Measurements from ENCODE around the gene CDS2. TPM values are rescaled to one million over a fixed set of nuclear protein-coding genes. Genes with fewer than 3 reads are reported as not detected.

The CDS2 gene
- total RNA-seq, 1 experiment from 2014 or later = 37.5 TPM

Other genes with a start within 250 kb of the CDS2 start
- 16.3 TPM for gene SLC23A2, start 125.5 kb upstream of the CDS2 start, total RNA-seq (2021; ENCODE audit: unreplicated experiment)
- 75.5 TPM for gene TMEM230, start 13.9 kb upstream of the CDS2 start, total RNA-seq (2021; ENCODE audit: unreplicated experiment)
- 273 TPM for gene PCNA, start 7.0 kb upstream of the CDS2 start, total RNA-seq (2021; ENCODE audit: unreplicated experiment)
- not detected for gene PROKR2, start 189.9 kb downstream of the CDS2 start, total RNA-seq (2021; ENCODE audit: unreplicated experiment)